GM12878 (cell line): ENCODE measurements around the gene HYAL1. TPM values are rescaled to one million over a fixed set of nuclear protein-coding genes. Genes with fewer than 3 reads are reported as not detected.

Experiments
- ATAC-seq: fragments of 200-7000 bp; cut with Tn5 transposase; 3 replicates; pipeline ENCODE4 v1.9.1; 2020; ENCODE audit warnings: mild to moderate bottlenecking, moderate library complexity
- BruUV-seq: library from RNA; stranded (reverse); fragments of 400-500 nt; replicated peaks from 2 replicates; lab custom pipeline; 2021; lab: Mats Ljungman, UMichigan
- CTCF ChIA-PET: fragments of 300-600 bp; sonication (Branson Sonifier 250); formaldehyde crosslinking; extraction: SDS; loops from one replicate; lab custom pipeline; 2021; ENCODE audit warnings: inconsistent platforms; lab: Yijun Ruan, JAX
- POLR2A ChIA-PET: fragments of 350-600 bp; formaldehyde crosslinking; extraction: SDS; loops from one replicate; lab custom pipeline; 2021; ENCODE audit warnings: inconsistent platforms; lab: Charles Lee
- RAD21 ChIA-PET: fragments of 300-600 bp; sonication (Branson Sonifier 250); formaldehyde crosslinking; loops from one replicate; lab custom pipeline; 2023; ENCODE audit warnings: antibody characterized with exemption; ENCODE audit not compliant: unreplicated experiment; lab: Charles Lee
- SMC1A ChIA-PET: fragments of 300-600 bp; sonication (Branson Sonifier 250); formaldehyde crosslinking; loops from one replicate; lab custom pipeline; 2023; ENCODE audit not compliant: unreplicated experiment, uncharacterized antibody; lab: Charles Lee
- DNase-seq: peaks from one replicate; pipeline ENCODE4 v3.0.0-alpha.2; 2011; ENCODE audit warnings: low read depth, low spot score
- FAIRE-seq: peaks from 3 replicates; lab custom pipeline; 2011; peaks lifted over from hg19 to GRCh38; lab: Jason Lieb, UNC
- H2AFZ ChIP-seq: 2 replicates; pipeline ENCODE4 v1.6.0; 2011; ENCODE audit warnings: low read depth, low read length, control low read depth; ENCODE audit not compliant: control insufficient read depth
- H3K27ac ChIP-seq: 2 replicates; pipeline ENCODE4 v1.5.1; 2011; ENCODE audit warnings: control low read depth; ENCODE audit not compliant: control insufficient read depth, insufficient read depth
- H3K27me3 ChIP-seq, 2 experiments: replicated peaks in 1 of 2; 2 replicates each; pipeline versions ENCODE4 v1.6.0 to v1.6.1; 2011; ENCODE audit warnings: low read length in 1 of 2; ENCODE audit not compliant: control insufficient read depth in 2 of 2, insufficient read depth in 2 of 2
- H3K36me3 ChIP-seq, 2 experiments: 2 replicates each; pipeline ENCODE4 v1.5.1; 2011; ENCODE audit warnings: low read length in 1 of 2; ENCODE audit not compliant: control insufficient read depth in 2 of 2, insufficient read depth in 2 of 2
- H3K4me1 ChIP-seq: 2 replicates; pipeline ENCODE4 v1.6.1; 2011; ENCODE audit warnings: mild to moderate bottlenecking, low read length, moderate library complexity, mixed read lengths; ENCODE audit not compliant: control insufficient read depth, insufficient read depth
- H3K4me2 ChIP-seq: 2 replicates; pipeline ENCODE4 v1.6.0; 2011; ENCODE audit warnings: control low read depth; ENCODE audit not compliant: control insufficient read depth, insufficient read depth
- H3K4me3 ChIP-seq: fragments of 200-600 bp; sonication (generic); 2 replicates; pipeline ENCODE4 v1.5.1; 2016
- H3K79me2 ChIP-seq: 2 replicates; pipeline ENCODE4 v1.6.0; 2011; ENCODE audit warnings: low read length; ENCODE audit not compliant: control insufficient read depth, insufficient read depth
- H3K9ac ChIP-seq: 2 replicates; pipeline ENCODE4 v1.8.0; 2011; ENCODE audit warnings: low read length, control low read depth, mixed read lengths; ENCODE audit not compliant: control insufficient read depth, insufficient read depth
- H3K9me3 ChIP-seq: replicated peaks from 3 replicates; pipeline ENCODE4 v1.5.1; 2011; ENCODE audit warnings: mild to moderate bottlenecking, low read length; ENCODE audit not compliant: control insufficient read depth, insufficient read depth
- H4K20me1 ChIP-seq: 2 replicates; pipeline ENCODE4 v1.6.0; 2011; ENCODE audit not compliant: control insufficient read depth, insufficient read depth
- DPF2 ChIP-seq: fragments of 450-650 bp; IDR thresholded peaks from 2 replicates; pipeline ENCODE4 v1.6.1; 2017; ENCODE audit warnings: mild to moderate bottlenecking
- EED ChIP-seq: sonication (generic); IDR thresholded peaks from 2 replicates; pipeline ENCODE4 v1.6.1; 2016; ENCODE audit warnings: antibody characterized with exemption, low read depth
- IKZF1 ChIP-seq: fragments of 450-650 bp; conservative IDR thresholded peaks from 2 replicates; pipeline ENCODE4 v1.6.1; 2017; ENCODE audit warnings: antibody characterized with exemption, mild to moderate bottlenecking
- MEF2A ChIP-seq: IDR thresholded peaks from 2 replicates; pipeline ENCODE4 v1.6.1; 2011; ENCODE audit warnings: low read depth, mild to moderate bottlenecking, low read length, moderate library complexity; ENCODE audit not compliant: insufficient read depth
- NFIC ChIP-seq: IDR thresholded peaks from 2 replicates; pipeline ENCODE4 v1.6.1; 2012; ENCODE audit warnings: low read depth, mild to moderate bottlenecking, inconsistent platforms, low read length, moderate library complexity
- NFXL1 ChIP-seq: fragments of 450-650 bp; IDR thresholded peaks from 2 replicates; pipeline ENCODE4 v1.6.1; 2017; ENCODE audit warnings: antibody characterized with exemption, mild to moderate bottlenecking, borderline replicate concordance
- SPI1 ChIP-seq: IDR thresholded peaks from 2 replicates; pipeline ENCODE4 v1.6.1; 2011; ENCODE audit warnings: low read depth, mild to moderate bottlenecking, low read length, moderate library complexity, borderline replicate concordance; ENCODE audit not compliant: insufficient read depth
- SREBF1 ChIP-seq: IDR thresholded peaks from 2 replicates; pipeline ENCODE4 v1.6.1; 2012; ENCODE audit warnings: mild to moderate bottlenecking, low read length
- SREBF2 ChIP-seq: IDR thresholded peaks from 2 replicates; pipeline ENCODE4 v1.6.1; 2012; ENCODE audit warnings: mild to moderate bottlenecking, low read length
- STAT3 ChIP-seq: IDR thresholded peaks from 2 replicates; pipeline ENCODE4 v1.6.1; 2011; ENCODE audit warnings: low read depth, low read length, improper control_type of control experiment
- TARDBP ChIP-seq: IDR thresholded peaks from 2 replicates; pipeline ENCODE4 v1.6.1; 2016; ENCODE audit warnings: borderline replicate concordance
- TCF12 ChIP-seq: IDR thresholded peaks from 2 replicates; pipeline ENCODE4 v1.6.1; 2011; ENCODE audit warnings: low read depth, mild to moderate bottlenecking, low read length
- ZNF24 ChIP-seq: fragments of 450-650 bp; IDR thresholded peaks from 2 replicates; pipeline ENCODE4 v1.6.1; 2017; ENCODE audit warnings: antibody characterized with exemption, mild to moderate bottlenecking
- WGBS: methylation state at CpG from one replicate; pipeline ENCODE4 v1.1.6; 2016; ENCODE audit warnings: low lambda C conversion rate; ENCODE audit not compliant: insufficient replicate concordance, insufficient coverage; ENCODE audit errors: missing lambda C conversion rate; 5-methylcytosine and 5-hydroxymethylcytosine counted together
- in situ Hi-C: fragments of 300-500 bp; cut with MboI; formaldehyde crosslinking; loops from 9 replicates; pipeline ENCODE4 v1.14.3; 2018; ENCODE audit warnings: mixed read lengths
- intact Hi-C: fragments of 100-400 bp; cut with micrococcal nuclease; formaldehyde crosslinking; loops from one replicate; pipeline ENCODE4 v1.14.2; 2022; ENCODE audit not compliant: unreplicated experiment
- polyA plus RNA-seq, 11 experiments: library from polyadenylated mRNA; depleted of rRNA in 4 of 11; unstranded in 6 of 11; stranded (reverse) in 5 of 11; fragments of >200 nt; fragmentation: Nextera tagmentation in 4 of 11; fragmentation: Illumina TruSeq in 1 of 11; extraction: Ambion mirVana in 4 of 11; extraction: Trizol in 1 of 11; gene quantifications; 1 replicate in 1 of 11; 2 replicates in 10 of 11; pipeline versions ENCODE4 v1.2.1 to v1.2.3, GENCODE V29; 2011 to 2016; ENCODE audit warnings: inconsistent platforms in 2 of 11, missing spikeins in 2 of 11, low read depth in 1 of 11
- total RNA-seq, 4 experiments: library from RNA; depleted of rRNA in 3 of 4; stranded (reverse); fragments of >200 nt in 3 of 4; fragmentation: Illumina TruSeq in 1 of 4; extraction: Trizol in 1 of 4; gene quantifications; 2 replicates each; pipeline versions ENCODE4 v1.2.1 to v1.2.3, GENCODE V29; 2013 to 2021
- TF ChIP-seq, protein P1 (sequence below): IDR thresholded peaks from 2 replicates; pipeline ENCODE4 v1.6.1; 2012; ENCODE audit warnings: improper control_type of control experiment, low read depth, low read length; ENCODE audit not compliant: insufficient replicate concordance
- TF ChIP-seq, protein P2 (sequence below): IDR thresholded peaks from 2 replicates; pipeline ENCODE4 v1.6.1; 2011; ENCODE audit warnings: low read depth, low read length, improper control_type of control experiment, borderline replicate concordance
- TF ChIP-seq, protein P3 (sequence below): IDR thresholded peaks from 2 replicates; pipeline ENCODE4 v1.6.1; 2012; ENCODE audit warnings: low read depth, low read length, improper control_type of control experiment

The HYAL1 gene
- total and polyA plus RNA-seq, 10 of the 15 experiments (the other 5 are each of a cell fraction or from before 2014, with no cell fraction given): 0.04 to 0.55 (median 0.18) TPM; not detected in 2

DNA sequence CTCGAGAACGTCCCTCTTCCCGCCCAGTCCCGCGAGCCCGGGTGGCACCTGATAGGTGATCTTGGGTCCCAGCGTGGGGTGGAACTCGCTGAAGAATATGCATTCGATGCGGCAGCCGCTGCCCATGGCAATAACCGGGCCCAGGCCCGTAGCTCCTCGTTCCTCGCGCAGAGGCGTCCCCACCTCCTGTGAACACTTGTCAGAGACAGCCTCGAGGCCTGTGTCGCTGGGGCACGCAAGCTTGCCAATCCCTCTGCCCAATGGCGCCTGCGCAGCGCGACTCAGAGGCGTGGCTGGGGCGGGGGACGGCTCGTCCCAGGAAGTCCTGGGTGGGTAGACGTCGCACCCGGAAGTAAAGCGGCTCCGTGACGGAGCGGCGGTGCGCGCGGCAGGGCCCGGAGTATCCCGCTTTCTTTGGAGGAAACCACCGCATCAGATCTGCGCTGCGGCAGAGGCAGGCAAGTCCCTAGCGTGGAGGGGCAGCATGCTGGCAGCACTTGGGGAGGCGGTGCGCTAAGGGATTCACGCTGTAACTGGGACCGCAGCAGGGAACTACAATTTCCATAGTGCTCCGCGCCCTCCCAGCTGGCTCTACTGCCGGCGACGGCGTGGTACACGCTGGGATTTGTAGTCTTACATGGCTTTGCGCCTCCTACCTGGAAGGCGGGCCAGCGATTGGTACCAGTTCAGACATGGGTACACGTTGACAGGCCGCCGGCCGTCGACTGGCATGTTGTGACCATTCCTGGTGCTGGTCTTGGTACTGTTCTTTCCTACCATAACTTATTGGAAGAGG, 47.4 kb upstream of the HYAL1 start, which contains the start of the genes CYB561D2 and NPRL2:
Gene CYB561D2, plus strand, starts transcription at position 336 of the 796 bp plus-strand sequence. CDS start 572 bp downstream, outside the sequence.
Gene NPRL2, minus strand, starts transcription at position 249 of the 796 bp plus-strand sequence. Its CDS starts 123 bp downstream, at position 126.
- POLR2A ChIA-PET: interaction anchor here (0.6 to 4.3 kb wide), 12 partner anchors 10 to 219 kb away, joined by 3 to 84 read pairs (median 4); partner anchors contain the start of genes C3orf18, HEMK1, HYAL3 and IFRD2
- H3K27me3 ChIP-seq: no peaks in the 10 kb centered on the region
- FAIRE-seq: peak; percentile 80
- peaks cover 22% of the 10 kb centered on the region for H3K4me1 ChIP-seq
- H3K36me3 ChIP-seq: peaks cover 8 to 16% of the 10 kb centered on the region in 2 experiments; a peak in 2 of 4 replicates
- peaks cover 20% of the 10 kb centered on the region for H3K79me2 ChIP-seq
- H3K9me3 ChIP-seq: no peaks in the 10 kb centered on the region
- peak; percentile 89 for DNase-seq
- no peaks in the 10 kb centered on the region for H4K20me1 ChIP-seq
- WGBS: 1% methylated on average over 64 of the region's 64 CpGs
- CTCF ChIA-PET: interaction anchor here (0.8 to 5.4 kb wide), 10 partner anchors 12 to 1038 kb away, joined by 3 to 65 read pairs (median 3); partner anchors contain the start of genes CISH and RASSF1
- peak within 1 kb of the TSS; percentile 99 for H2AFZ ChIP-seq
- SMC1A ChIA-PET: interaction anchor here (0.8 to 1.8 kb wide), 5 partner anchors 9 to 222 kb away, joined by 3 to 8 read pairs (median 3); partner anchors contain the start of genes RASSF1 and TMEM115
- H3K9ac ChIP-seq: peak within 1 kb of the TSS; percentile 73
- ATAC-seq: peak; percentile 95
- RAD21 ChIA-PET: interaction anchor here (0.8 to 2.8 kb wide), 7 partner anchors 10 to 266 kb away, joined by 3 to 16 read pairs (median 5); partner anchors contain the start of genes CISH, HYAL3, MAPKAPK3 and NAA80
- in situ Hi-C loops (loop anchor here (10.0 kb wide), 1 partner anchor 1034 kb away; the partner anchor contains the start of gene MANF), intact Hi-C loops (loop anchor here (1.0 kb wide), 1 partner anchor 9 kb away; the partner anchor contains the start of gene TMEM115)
- H3K4me2 ChIP-seq: peak within 1 kb of the TSS; percentile 99
- TSS peak; percentile 69 for BruUV-seq
- H3K27ac ChIP-seq: peak within 1 kb of the TSS; percentile 86
- H3K4me3 ChIP-seq: peak within 1 kb of the TSS; percentile 83
- TF ChIP-seq SPI1 (no peak), TCF12 (no peak), SREBF2 (0 out of 2 replicates have a peak, but pooled peaks have one; percentile 12), NFIC (no peak), TARDBP (peak; percentile 98), STAT3 (no peak), SREBF1 (peak; percentile 91), EED (no peak; the same call in 1 of the 2 replicates), MEF2A (no peak), NFXL1 (no peak), IKZF1 (peak; percentile 100), DPF2 (0 out of 2 replicates have a peak, but pooled peaks have one; percentile 28), ZNF24 (no peak)
- TF ChIP-seq, protein P1, sequence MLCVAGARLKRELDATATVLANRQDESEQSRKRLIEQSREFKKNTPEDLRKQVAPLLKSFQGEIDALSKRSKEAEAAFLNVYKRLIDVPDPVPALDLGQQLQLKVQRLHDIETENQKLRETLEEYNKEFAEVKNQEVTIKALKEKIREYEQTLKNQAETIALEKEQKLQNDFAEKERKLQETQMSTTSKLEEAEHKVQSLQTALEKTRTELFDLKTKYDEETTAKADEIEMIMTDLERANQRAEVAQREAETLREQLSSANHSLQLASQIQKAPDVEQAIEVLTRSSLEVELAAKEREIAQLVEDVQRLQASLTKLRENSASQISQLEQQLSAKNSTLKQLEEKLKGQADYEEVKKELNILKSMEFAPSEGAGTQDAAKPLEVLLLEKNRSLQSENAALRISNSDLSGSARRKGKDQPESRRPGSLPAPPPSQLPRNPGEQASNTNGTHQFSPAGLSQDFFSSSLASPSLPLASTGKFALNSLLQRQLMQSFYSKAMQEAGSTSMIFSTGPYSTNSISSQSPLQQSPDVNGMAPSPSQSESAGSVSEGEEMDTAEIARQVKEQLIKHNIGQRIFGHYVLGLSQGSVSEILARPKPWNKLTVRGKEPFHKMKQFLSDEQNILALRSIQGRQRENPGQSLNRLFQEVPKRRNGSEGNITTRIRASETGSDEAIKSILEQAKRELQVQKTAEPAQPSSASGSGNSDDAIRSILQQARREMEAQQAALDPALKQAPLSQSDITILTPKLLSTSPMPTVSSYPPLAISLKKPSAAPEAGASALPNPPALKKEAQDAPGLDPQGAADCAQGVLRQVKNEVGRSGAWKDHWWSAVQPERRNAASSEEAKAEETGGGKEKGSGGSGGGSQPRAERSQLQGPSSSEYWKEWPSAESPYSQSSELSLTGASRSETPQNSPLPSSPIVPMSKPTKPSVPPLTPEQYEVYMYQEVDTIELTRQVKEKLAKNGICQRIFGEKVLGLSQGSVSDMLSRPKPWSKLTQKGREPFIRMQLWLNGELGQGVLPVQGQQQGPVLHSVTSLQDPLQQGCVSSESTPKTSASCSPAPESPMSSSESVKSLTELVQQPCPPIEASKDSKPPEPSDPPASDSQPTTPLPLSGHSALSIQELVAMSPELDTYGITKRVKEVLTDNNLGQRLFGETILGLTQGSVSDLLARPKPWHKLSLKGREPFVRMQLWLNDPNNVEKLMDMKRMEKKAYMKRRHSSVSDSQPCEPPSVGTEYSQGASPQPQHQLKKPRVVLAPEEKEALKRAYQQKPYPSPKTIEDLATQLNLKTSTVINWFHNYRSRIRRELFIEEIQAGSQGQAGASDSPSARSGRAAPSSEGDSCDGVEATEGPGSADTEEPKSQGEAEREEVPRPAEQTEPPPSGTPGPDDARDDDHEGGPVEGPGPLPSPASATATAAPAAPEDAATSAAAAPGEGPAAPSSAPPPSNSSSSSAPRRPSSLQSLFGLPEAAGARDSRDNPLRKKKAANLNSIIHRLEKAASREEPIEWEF: peak; percentile 50
- TF ChIP-seq, protein P2, sequence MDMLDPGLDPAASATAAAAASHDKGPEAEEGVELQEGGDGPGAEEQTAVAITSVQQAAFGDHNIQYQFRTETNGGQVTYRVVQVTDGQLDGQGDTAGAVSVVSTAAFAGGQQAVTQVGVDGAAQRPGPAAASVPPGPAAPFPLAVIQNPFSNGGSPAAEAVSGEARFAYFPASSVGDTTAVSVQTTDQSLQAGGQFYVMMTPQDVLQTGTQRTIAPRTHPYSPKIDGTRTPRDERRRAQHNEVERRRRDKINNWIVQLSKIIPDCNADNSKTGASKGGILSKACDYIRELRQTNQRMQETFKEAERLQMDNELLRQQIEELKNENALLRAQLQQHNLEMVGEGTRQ: no peak
- TF ChIP-seq, protein P3, sequence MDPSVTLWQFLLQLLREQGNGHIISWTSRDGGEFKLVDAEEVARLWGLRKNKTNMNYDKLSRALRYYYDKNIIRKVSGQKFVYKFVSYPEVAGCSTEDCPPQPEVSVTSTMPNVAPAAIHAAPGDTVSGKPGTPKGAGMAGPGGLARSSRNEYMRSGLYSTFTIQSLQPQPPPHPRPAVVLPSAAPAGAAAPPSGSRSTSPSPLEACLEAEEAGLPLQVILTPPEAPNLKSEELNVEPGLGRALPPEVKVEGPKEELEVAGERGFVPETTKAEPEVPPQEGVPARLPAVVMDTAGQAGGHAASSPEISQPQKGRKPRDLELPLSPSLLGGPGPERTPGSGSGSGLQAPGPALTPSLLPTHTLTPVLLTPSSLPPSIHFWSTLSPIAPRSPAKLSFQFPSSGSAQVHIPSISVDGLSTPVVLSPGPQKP: peak; percentile 69
